Adipose tissue (tissue), 3 donors: Measurements from ENCODE around the gene PTPRE. TPM values are rescaled to one million over a fixed set of nuclear protein-coding genes. Genes with fewer than 3 reads are reported as not detected.

Experiments
- H3K27ac ChIP-seq: one replicate; pipeline ENCODE4 v1.5.1; 2013; ENCODE audit warnings: low read depth, low read length
- WGBS, 3 donors: extraction: QIAGEN DNeasy Blood & Tissue Kit; methylation state at CpG; one replicate each; pipeline ENCODE4 v1.1.7; 2013; 5-methylcytosine and 5-hydroxymethylcytosine counted together
- polyA plus RNA-seq, 3 donors: library from polyadenylated mRNA; stranded (reverse); fragments of 200-250 nt; gene quantifications; one replicate each; pipeline ENCODE4 v1.2.3, GENCODE V29; 2013
- donor health status: healthy with polysubstance abuse.
- donor health status: Bipolar disorder and iron deficiency.
- donor health status: healthy.

The PTPRE gene, protein sequence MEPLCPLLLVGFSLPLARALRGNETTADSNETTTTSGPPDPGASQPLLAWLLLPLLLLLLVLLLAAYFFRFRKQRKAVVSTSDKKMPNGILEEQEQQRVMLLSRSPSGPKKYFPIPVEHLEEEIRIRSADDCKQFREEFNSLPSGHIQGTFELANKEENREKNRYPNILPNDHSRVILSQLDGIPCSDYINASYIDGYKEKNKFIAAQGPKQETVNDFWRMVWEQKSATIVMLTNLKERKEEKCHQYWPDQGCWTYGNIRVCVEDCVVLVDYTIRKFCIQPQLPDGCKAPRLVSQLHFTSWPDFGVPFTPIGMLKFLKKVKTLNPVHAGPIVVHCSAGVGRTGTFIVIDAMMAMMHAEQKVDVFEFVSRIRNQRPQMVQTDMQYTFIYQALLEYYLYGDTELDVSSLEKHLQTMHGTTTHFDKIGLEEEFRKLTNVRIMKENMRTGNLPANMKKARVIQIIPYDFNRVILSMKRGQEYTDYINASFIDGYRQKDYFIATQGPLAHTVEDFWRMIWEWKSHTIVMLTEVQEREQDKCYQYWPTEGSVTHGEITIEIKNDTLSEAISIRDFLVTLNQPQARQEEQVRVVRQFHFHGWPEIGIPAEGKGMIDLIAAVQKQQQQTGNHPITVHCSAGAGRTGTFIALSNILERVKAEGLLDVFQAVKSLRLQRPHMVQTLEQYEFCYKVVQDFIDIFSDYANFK
- polyA plus RNA-seq = 10 to 100 TPM in 2 of 3 donors, 1 to 10 TPM in 1; 1.4 to 16.9 (median 10.8) TPM

DNA sequence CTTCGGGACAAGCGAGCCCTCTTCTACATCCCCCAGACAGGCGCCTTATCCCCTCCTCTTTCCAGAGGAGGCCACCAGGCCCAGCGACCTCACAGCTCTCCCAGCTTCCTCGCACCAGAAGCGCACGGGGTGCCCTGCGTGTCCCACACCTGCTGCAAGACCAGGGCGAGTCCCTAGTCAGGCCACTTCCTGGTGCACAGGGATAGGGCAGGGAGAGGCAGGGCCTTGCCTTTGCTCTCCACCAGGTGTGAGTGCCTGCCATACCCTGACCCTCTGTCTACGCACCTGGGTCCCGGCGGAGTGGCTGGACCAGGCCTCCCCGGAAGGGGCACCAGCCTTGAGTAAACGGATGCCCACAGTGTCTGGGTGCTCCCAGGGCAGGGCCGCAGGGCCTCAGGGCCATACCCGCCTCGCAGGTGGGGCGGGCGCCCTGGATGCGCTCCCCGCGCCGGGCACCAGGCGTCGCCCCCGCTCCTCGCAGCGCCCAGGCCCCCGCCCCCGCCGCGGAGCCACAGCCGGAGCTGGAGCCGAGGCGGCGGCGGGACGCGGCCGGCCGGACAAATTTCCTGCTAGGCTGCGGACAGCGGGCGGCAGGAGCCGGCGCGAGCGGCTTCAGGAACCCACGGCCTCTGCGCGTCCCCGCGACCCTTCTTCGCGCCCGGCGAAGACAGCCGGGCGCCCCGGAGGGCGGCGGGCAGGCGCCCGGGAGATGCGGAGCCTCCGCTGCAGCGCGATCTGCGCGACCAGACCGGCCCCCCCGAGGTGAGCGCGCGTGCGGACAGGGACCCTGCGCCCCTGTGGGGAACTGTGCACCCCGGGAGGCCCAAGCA lies at the start of gene PTPRE:
TSS of gene PTPRE (plus strand) at position 556 of the 830 bp plus-strand sequence. CDS start 133,779 bp downstream, outside the sequence.
- WGBS, 3 donors = 8 to 10% (median 9%) methylated on average over 59 to 78 of the region's 78 CpGs
- H3K27ac ChIP-seq = no peak within 1 kb of the TSS

DNA sequence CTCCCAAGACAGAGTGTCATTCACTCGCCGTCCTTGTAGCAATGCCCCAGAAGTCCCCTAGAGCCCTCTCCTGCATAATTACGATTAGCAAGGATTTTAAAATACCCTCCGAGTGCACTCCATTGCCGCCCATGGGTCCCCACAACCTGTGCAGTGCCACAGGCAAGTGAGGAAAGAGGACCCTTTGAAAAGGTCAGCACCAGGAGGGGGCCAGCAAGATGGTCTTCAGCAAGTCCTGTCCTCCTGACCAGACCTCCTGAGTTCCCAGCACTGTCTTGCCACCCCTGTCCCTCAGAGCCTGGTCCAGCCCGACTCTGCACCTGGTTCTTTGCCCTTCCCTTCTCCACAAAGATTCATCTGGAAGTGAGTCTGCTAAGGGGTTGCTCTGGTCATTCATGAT lies 46.3 kb upstream of the PTPRE start:
- WGBS, 3 donors = 77 to 93% (median 87%) methylated on average over 6 of the region's 6 CpGs
- H3K27ac ChIP-seq = no peak overlapping the region

DNA sequence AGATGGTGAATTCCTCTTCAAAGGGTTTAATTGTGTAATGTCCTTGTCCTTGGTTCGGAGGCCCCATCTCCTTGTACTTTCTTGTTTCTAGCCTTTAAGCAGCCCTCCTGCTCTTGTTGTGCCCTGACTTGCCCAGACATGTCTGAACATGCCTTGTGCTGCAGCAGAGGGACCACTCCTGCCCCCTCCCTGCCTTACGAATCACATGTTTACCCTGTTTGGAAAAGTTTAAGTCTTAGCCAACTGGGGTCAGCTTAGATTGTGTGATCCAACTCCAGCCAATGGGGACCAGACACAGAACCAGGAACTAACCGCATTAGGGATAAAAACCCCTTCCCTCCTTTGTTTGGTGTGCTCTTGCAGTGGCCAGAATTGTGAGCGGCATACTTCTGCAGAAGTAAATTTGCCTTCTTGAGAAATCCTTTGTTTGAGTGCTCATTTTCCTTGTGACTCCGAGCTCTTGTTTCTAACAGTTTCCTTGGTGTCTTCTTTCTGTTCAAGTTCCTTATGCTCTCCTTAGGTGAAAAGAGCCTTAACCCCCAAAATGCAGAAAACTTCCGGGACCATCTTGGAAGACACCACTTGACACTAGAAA lies 43.6 kb upstream of the PTPRE start:
- 87 to 99% (median 95%) methylated on average over 6 of the region's 6 CpGs for WGBS, 3 donors
- H3K27ac ChIP-seq = no peak overlapping the region

DNA sequence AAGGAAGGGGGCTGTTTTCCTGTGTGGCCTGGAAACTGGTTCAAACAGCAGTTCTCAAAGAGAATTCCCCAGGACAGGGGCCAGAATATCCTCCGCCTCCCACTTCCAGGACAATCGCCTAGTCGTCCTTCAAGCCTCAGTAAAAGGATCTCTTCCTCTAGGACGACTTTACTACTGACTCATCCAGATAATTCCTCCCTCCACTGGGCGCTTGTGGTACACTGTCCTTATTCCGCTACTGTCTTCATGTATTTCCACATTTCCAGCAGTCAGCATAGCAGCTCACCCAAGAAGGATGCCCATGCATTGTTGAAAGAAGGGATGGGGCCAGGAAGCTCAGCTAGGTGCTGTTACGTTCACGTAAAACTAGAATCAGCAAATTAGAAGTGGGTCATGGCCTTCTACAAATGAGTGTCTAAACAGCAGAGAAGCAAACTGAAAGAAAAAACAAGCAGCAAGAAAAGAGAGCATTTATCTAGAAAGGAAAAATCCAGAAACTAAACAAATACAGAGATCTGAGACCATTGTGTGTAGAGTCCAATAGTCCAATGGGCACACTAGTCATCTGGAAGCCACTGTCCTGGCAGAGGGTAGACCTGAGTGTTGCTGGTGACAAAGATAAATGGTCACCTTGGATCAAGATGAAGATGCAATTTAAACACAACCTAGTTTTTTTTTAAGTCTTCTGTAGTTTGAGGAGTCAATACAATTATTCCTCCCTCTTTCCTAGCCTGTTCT lies 40.5 kb upstream of the PTPRE start:
- WGBS, 3 donors = 67 to 81% (median 77%) methylated on average over 8 of the region's 8 CpGs

DNA sequence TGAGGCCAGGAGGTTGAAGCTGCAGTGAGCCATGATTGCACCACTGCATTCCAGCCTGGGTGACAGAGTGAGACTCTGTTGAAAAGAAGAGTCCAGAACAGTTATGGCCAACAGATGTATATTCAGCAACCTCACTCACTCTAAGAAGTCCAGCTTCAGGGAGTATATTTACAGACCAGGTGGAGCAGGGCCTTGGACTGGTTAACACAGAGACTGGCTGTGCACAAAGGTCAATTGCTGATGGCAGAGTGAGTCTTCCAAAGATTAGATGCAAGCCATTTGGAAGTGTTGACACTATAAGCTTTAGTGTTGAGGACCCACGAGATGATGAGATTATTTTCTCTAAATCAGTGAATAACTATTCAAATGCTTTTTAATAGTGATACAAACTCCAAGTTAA lies 39.1 kb upstream of the PTPRE start:
- WGBS, 3 donors = 59 to 83% (median 81%) methylated on average over 1 of the region's 1 CpG
- H3K27ac ChIP-seq = no peak overlapping the region

More for the DNA sequence above, 40.5 kb upstream of the PTPRE start:
- no peak overlapping the region for H3K27ac ChIP-seq

DNA sequence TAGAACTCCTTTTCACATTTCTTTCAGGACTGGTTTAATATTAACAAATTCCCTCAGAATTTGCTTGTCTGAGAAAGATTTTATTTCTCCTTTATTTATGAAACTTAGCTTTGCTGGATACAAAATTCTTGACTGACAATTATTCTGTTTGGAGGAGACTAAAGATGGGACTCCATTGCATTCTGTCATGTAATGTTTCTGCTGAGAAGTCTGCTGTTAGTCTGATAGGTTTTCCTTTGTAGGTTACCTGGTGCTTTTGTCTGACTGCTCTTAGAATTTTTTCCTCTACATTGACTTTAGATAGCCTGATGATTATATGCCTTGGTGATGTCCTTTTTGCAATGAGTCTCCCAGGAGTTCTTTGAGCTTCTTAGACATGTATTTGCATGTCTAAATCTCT lies 37.6 kb upstream of the PTPRE start:
- no peak overlapping the region for H3K27ac ChIP-seq

DNA sequence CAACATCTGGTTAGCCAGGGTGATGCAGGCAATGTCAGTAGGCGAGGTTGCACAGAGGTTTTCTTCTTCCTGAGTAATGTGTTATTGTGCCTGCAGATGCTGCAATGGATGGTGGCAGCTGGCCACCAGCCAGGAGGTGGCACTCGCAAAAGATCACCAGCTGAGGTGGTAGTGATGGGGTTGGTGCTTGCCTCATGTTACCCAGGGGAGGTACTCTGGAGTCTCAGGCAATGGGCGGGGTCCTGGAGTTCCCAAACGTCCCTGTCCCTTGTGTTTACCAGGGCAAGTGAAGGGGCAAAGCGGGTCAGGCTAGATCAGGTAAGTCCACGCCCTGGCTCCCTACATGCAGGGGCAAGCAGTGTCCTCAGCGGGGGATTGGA lies 35.3 kb upstream of the PTPRE start:
- WGBS, 3 donors = 67 to 75% (median 68%) methylated on average over 7 of the region's 7 CpGs
- no peak overlapping the region for H3K27ac ChIP-seq

DNA sequence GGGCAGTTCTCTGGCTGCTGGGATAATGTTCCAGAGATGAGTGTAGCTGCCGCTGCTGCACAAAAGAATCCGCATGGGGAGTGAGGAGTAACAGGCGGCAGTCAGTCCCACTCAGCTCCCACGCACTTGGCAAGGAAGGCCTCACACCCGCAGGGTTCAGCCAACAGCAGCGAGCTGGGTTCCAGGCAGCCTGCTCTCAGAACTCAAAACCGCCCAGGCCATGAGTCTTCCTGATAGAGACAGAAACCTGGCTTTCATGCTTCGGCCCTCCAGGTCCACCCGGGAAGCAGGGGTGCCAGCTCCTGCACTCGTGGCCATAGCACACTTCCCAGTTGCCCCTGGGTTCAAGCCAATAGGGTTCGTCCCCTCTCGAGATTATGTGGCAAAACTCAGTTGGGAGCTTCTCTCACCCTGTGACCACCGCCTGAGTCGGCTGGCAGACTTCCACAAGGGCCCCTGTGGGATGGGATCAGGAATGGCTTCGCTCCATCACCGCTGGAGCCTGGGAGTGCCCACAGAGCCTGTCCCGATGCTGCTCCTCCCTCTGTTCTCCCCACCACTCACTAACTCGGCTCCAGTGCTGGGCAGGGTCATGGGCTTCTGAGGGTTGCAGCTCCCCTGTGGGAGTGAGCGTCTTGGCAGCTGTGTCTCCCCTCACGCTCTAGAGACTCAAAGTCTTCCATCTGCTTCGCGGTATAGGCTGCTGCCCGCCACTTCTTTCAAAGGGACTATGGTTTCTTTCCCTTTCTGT lies 34.7 kb upstream of the PTPRE start:
- WGBS, 3 donors = 57 to 78% (median 58%) methylated on average over 23 of the region's 23 CpGs
- H3K27ac ChIP-seq = no peak overlapping the region

DNA sequence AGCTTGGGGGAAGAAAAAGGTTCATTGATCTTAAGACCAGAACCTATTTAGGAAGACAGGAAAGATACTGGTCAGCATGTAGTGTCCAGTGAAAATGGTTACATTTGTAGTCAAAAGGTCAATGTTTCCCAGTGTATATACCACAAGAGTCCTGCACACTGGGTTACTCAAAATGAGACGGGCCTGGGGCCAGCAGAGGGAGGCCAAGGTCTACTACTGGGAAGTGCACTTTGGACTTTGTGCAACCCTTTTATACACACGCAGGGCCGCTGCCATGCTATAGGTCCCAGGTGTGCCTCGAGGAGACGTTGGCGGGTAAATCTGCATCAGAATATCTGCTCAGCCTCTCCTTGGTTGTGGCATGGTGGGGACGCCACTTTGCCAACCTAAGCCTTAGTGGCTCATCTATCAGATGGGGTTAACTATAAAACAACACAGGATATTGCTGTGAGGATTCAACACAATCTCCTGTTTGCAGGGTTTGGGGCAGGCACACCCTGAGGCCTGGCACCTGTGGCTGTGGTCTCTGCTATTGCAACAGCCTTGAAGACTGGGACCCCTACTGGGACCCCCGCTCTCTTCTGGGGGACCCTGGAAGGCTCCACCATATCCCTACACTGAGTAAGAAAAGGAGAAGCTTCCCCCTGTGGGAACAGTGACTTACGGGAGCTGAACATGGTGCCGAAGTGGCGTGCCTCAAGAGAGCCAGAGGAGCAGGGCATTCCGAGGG lies 33.9 kb upstream of the PTPRE start:
- WGBS, 3 donors = 54 to 86% (median 82%) methylated on average over 12 of the region's 12 CpGs
- H3K27ac ChIP-seq = no peak overlapping the region

DNA sequence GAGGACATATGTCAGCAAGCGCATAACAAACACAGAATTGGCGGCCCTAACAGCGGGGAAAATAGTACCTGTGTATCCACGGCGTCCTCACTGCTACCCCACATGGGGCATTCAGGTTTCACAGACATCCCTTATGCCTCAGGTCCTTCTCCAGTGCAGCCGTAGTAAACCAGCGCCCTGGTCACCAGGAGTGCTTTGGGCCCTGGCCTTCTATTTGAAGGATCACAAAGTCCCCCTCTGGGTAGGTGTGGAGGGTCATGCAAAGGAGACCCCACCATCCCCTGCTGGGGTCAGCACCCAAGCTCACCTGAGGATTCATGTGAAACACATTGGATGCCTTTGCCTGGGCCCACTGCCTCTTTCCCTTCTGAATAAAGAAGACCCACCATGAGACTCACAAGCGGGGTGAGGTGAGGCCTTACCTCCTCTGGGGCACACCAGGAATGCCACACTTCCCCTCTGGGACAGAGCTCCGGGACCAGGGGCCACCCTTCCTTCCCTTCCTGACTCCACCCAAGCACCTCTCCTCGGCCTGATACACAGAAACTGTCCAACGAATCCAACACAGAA lies 32.9 kb upstream of the PTPRE start:
- 83 to 89% (median 85%) methylated on average over 11 of the region's 11 CpGs for WGBS, 3 donors

DNA sequence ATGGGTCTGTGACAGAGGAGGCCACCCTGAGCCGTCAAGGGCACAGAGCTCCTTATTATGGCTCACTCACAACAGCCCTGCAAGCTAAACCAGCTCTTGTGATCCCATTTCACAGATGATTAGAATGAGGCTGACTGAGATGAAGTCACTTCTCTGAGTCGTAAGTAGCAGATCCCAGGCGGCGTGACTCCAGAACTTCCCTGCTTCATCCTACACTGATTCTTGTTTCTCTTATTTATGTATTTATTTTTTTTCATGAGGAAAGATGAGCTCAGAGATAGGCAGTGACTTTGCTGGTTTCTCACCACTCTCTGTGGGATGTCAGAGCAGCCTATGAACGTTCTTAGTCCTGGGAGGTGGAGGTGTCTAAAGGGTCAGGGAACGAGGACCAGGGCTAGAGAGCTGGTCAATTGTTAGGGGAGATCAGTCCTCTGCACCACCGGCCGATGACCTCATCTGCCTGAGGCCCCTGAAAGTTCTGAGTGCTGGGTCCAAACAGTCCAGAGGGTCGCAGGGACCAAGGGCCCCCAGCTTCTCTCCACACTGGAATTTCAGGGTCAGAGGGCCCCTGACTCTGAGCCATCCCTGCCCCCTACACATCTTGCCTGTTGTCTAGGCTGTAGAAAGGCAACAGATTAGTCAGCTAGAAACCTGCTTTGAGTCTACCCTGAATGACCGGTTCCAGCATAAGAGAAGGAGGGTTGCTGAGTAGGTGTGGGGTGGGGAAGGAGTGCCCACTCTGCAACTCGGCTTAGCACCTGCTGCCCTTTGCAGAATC lies 32.0 kb upstream of the PTPRE start:
- no peak overlapping the region for H3K27ac ChIP-seq
- 82 to 92% (median 92%) methylated on average over 11 of the region's 11 CpGs for WGBS, 3 donors

More for the DNA sequence above, 32.9 kb upstream of the PTPRE start:
- no peak overlapping the region for H3K27ac ChIP-seq

DNA sequence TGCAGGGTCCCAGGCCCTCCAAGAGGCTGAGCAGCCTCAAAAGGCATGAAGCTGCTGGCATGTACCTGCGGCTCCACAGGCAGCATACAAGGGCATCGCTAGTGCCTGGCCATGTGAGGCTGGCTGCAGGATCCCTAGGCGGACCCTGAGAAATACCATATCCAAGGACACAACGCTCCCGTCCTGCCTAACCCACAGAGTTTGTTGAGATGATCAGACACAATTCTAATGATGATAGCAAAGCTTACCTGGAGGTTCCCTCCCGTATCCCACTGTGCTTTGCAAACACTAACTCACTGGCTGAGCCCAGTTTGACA lies 31.5 kb upstream of the PTPRE start:
- no peak overlapping the region for H3K27ac ChIP-seq
- 86 to 97% (median 95%) methylated on average over 6 of the region's 6 CpGs for WGBS, 3 donors

DNA sequence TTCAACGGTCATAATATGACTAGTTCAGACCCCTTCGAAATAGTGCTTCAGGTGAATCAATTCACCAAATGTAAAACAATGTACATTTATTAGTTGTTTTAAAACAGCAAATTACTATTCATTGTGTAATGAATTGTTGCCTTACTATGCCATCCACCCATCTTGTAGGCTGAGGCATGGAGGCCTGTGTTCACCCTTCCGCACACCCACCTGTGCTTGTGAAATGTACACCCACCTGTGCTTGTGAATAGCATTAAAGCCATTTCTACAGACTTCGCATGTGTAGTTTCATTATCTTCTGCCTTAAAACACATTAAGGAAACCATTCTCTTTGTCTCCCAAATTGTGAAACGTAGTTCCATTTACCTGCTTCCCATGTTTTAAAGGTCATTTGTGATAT lies 31.0 kb upstream of the PTPRE start:
- WGBS, 3 donors = 92 to 96% (median 94%) methylated on average over 5 of the region's 5 CpGs
- H3K27ac ChIP-seq = no peak overlapping the region

DNA sequence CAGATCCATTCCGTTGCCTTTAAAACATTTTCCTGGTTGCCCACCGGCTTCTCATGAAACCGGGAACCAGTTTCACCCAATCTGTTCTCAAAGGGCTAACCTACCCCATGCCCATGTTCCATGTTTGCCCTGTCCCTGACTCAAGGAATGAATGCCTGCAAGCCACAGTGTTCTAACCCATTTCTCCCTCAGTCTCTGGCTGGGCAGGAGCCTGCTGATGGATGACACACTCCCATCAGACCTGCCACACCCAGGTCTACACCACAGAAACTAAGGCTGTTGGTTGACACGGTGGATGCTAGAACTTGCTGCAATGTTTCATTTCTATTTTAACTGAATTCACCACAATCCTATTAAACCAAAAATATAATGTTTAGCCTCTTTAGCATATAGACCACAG lies 29.8 kb upstream of the PTPRE start:
- 88 to 97% (median 94%) methylated on average over 4 of the region's 4 CpGs for WGBS, 3 donors
- H3K27ac ChIP-seq = no peak overlapping the region

DNA sequence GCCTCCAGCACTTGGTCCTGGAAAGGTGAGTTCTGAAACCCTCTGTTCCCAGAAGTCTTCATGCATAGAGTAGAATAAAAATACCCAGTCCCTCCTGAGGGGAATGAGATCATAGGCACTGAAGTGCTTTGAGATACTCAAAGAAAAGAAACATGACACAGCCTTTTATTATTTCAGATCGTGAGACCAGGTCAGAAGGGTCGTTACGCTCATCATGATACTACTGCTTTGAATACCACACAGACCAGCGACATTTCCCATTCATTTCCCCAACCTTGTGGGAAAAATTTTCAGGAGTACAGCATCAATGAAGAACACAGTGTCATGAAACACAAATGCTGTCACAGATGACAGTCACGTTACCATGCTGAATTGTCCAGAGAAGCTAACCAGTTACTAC lies 29.2 kb upstream of the PTPRE start:
- 75 to 89% (median 88%) methylated on average over 5 of the region's 5 CpGs for WGBS, 3 donors

More for the DNA sequence above, 29.2 kb upstream of the PTPRE start:
- no peak overlapping the region for H3K27ac ChIP-seq
